GM21390 (cell line): Measurements from ENCODE around the gene OGN.

Experiments used
- ATAC-seq: cut with Tn5 transposase; IDR thresholded peaks from one replicate; pipeline ENCODE4 v1.9.1; 2021; ENCODE audit not compliant: unreplicated experiment

Gene OGN

GRCh38 chr9:92349771-92350739, 54.3 kb downstream of the OGN start:
- no peak for ATAC-seq

- no peak for ATAC-seq
These were observed 58.8 kb downstream of the OGN start for GRCh38 chr9:92345582-92345981.

GRCh38 chr9:92342825-92343488, 61.4 kb downstream of the OGN start:
- no peak for ATAC-seq

- no peak for ATAC-seq
These were observed 62.8 kb downstream of the OGN start for GRCh38 chr9:92341578-92341977.

GRCh38 chr9:92333282-92333634, 71.1 kb downstream of the OGN start:
- no peak for ATAC-seq
